GM10266 (cell line): ENCODE data around the gene LYSMD2.

Source experiments
- DNase-seq: peaks from one replicate; pipeline ENCODE4 v3.0.0; 2012; ENCODE audit errors: extremely low spot score
- TF ChIP-seq, protein P1 (sequence below): IDR thresholded peaks from 2 replicates; pipeline ENCODE4 v1.5.1; 2012; ENCODE audit warnings: mild to moderate bottlenecking, low read depth; ENCODE audit not compliant: control insufficient read depth, insufficient read depth; ENCODE audit errors: missing control alignments

Gene LYSMD2

DNA sequence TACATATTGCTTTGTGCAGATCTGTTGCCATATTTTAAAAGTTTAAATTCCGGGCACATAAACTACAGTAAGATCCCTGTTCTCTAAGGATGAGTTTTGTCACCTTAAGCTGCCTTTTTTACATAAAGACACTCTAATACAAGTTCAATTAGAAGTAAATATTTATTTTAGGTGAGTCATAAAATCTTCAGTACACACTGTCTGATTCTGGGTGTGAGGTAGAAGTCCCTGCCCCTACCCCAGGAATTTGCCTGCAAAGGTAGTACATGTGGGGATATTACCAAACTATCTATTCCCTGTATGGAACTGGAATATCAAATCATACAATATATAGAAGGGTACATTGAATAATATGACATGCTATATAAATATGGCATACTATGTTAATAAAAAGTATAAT is 49.9 kb downstream of the LYSMD2 start:
- no peak for DNase-seq
- TF ChIP-seq, protein P1, sequence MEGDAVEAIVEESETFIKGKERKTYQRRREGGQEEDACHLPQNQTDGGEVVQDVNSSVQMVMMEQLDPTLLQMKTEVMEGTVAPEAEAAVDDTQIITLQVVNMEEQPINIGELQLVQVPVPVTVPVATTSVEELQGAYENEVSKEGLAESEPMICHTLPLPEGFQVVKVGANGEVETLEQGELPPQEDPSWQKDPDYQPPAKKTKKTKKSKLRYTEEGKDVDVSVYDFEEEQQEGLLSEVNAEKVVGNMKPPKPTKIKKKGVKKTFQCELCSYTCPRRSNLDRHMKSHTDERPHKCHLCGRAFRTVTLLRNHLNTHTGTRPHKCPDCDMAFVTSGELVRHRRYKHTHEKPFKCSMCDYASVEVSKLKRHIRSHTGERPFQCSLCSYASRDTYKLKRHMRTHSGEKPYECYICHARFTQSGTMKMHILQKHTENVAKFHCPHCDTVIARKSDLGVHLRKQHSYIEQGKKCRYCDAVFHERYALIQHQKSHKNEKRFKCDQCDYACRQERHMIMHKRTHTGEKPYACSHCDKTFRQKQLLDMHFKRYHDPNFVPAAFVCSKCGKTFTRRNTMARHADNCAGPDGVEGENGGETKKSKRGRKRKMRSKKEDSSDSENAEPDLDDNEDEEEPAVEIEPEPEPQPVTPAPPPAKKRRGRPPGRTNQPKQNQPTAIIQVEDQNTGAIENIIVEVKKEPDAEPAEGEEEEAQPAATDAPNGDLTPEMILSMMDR, result no peak

DNA sequence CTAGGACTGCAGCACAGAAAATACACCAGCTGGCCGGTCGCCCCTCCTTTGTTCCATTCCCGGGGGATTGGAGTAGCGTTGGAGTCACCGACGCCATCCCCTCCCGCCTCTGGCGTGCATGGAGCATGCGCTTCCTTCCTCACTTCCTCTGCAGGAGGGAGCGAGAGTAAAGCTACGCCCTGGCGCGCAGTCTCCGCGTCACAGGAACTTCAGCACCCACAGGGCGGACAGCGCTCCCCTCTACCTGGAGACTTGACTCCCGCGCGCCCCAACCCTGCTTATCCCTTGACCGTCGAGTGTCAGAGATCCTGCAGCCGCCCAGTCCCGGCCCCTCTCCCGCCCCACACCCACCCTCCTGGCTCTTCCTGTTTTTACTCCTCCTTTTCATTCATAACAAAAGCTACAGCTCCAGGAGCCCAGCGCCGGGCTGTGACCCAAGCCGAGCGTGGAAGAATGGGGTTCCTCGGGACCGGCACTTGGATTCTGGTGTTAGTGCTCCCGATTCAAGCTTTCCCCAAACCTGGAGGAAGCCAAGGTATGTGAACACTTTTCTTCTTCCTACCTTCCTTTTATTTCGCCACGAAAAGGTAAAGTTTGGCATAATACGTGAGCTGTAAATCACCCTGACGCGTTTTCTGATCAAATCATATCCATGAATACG is 56.0 kb downstream of the LYSMD2 start, which contains the start of gene SCG3:
Gene SCG3 (plus strand): TSS at position 201 of the 661 bp plus-strand sequence. CDS start 253 bp downstream, at position 454.
- DNase-seq, result peak; percentile 32
- TF ChIP-seq, protein P1, result no peak

DNA sequence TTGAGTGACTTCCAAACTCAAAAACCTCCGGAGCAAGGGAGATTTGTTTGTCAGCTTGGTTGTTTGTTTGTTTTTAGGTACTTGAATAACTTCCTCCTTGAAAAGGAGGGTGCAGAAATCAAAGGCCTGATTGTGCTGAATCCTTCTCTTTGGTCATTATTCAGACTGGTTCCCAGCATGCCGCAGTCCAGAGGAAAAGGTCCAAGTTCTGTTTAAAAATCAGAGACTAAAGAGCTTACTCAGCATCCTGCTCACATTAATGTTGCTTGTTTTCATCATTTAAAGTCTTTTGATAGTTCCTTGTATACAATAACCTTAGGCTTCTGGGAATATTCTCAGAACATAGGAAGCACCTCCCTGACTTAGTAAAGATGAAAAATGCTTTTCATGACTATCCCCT is 57.1 kb downstream of the LYSMD2 start:
- TF ChIP-seq, protein P1, result no peak
- DNase-seq, result no peak

DNA sequence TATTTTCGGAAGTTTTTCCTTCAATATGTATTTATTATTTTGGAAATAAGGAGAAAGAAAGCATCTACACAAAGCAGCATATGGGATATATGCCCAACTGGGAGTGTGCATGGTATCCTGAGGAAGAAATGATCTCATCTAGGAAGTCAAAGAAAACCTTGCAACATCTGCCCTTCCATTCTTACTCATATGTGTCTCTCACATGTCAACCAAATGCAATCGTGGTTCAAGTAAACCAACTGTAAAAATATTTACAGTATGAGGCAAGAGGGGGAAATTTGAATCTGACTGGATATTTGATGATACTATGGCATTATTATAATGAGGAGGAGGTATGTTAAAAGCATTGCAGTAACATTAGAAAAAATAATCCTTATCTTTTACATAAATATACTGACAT is 59.4 kb downstream of the LYSMD2 start:
- no peak for DNase-seq
- TF ChIP-seq, protein P1, result no peak

DNA sequence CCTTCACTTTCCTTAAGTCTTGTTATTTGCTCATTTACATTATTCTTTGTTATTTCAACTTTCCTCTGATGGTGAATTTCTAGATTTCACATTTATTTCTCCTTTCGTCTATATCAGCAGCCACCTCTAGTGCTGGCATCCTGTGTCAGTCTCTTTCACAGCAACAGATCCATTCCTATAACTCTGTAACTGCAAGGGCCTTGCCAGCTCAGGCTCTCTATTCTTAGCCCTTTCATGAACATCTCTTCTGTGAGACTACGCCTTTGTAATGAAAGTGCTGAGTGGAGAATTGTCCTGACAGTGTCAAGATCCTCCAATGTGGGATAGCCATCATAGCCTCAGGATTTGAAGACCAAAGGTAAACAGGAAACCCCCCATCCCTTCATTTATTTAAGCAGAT is 60.0 kb downstream of the LYSMD2 start:
- TF ChIP-seq, protein P1, result no peak
- no peak for DNase-seq

DNA sequence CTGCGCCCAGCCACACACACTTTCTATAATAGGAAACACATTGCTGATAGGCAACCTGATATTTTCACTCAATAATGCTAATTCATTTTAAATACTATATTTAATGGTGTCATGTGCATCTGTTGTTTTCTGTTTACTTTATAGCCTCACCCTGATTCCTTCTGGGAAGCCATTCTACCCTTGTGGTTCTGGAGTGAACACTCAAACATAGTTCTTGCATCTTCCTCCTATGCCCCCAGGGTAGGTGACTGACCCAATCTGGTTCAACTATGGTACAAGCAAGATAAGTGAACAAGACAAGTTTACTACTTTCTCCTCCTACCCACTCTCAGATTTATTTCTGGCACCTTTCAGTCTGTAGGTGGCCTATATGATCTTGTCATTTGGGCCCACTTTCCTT is 60.4 kb downstream of the LYSMD2 start:
- DNase-seq, result no peak
- TF ChIP-seq, protein P1, result no peak

DNA sequence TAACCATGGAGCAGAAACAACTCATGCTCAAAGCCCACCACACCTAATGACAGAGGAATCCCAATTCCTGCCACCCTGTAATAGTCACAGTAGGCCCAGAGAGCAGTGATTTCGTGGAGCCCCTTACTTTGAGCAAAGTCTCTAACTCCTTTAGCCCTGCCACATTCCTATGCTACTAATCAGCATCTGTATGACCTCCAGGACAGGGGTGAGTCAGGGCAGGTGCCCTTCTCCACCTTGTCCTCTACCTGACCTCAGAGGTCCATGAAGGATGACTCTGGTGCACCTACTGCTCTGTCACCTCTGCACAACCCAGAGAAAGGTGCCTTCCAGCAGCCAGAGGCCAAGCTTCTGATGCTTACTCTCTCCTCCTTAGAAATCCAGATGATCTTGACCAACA is 62.2 kb downstream of the LYSMD2 start:
- TF ChIP-seq, protein P1, result no peak
- no peak for DNase-seq
